Naive thymus-derived CD8-positive, alpha-beta T cell (primary cell): ENCODE results near the gene CELF4. TPM values are rescaled to one million over a fixed set of nuclear protein-coding genes. Genes with fewer than 3 reads are reported as not detected.

Experiments
- ATAC-seq, 2 donors: fragments of 150-1000 bp; cut with Tn5 transposase in 1 of 2; sonication (Bioruptor Pico), chemical (Tn5 transposase) in 1 of 2; 1 replicate in 1 of 2; 2 replicates in 1 of 2; pipeline ENCODE4 v1.10.0; 2021; ENCODE audit warnings: mild to moderate bottlenecking in 2 of 2, moderate library complexity in 2 of 2
- POLR2A ChIA-PET: fragments of 350-600 bp; sonication (Branson Sonifier 250); formaldehyde crosslinking; loops from one replicate; lab custom pipeline; 2021; ENCODE audit warnings: antibody characterized with exemption; lab: Charles Lee
- DNase-seq, 10 donors: peaks; one replicate each; pipeline versions ENCODE4 v3.0.0 to v3.0.0-alpha.2; 2020 to 2022
- H3K27ac Mint-ChIP-seq, 10 donors: one replicate each; pipeline ENCODE4 v1.8.0; 2020 to 2022; ENCODE audit warnings: mild to moderate bottlenecking in 10 of 10, mixed read lengths in 10 of 10, moderate library complexity in 4 of 10, inconsistent platforms in 1 of 10
- H3K27me3 Mint-ChIP-seq, 5 donors: one replicate each; pipeline ENCODE4 v1.8.0; 2021 to 2022; ENCODE audit warnings: mixed read lengths in 5 of 5
- H3K36me3 Mint-ChIP-seq, 3 donors: one replicate each; pipeline ENCODE4 v1.8.0; 2020 to 2022; ENCODE audit warnings: mixed read lengths in 3 of 3, mild to moderate bottlenecking in 2 of 3, inconsistent platforms in 1 of 3
- H3K4me1 Mint-ChIP-seq, 4 donors: one replicate each; pipeline ENCODE4 v1.8.0; 2021 to 2022; ENCODE audit warnings: mixed read lengths in 4 of 4
- H3K4me3 Mint-ChIP-seq, 10 donors: one replicate each; pipeline ENCODE4 v1.8.0; 2020 to 2022; ENCODE audit warnings: mild to moderate bottlenecking in 10 of 10, mixed read lengths in 10 of 10, moderate library complexity in 6 of 10, inconsistent platforms in 1 of 10
- H3K9me3 Mint-ChIP-seq, 9 donors: one replicate each; pipeline ENCODE4 v1.8.0; 2020 to 2022; ENCODE audit warnings: mixed read lengths in 9 of 9, mild to moderate bottlenecking in 3 of 9, inconsistent platforms in 1 of 9, moderate library complexity in 1 of 9
- polyA plus RNA-seq, 3 donors: library from polyadenylated mRNA; unstranded; fragments of 300-500 nt; fragmentation: Illumina TruSeq; gene quantifications; one replicate each; pipeline ENCODE4 v1.2.3, GENCODE V29; 2021
- total RNA-seq, 8 experiments: library from RNA in 2 of 8; stranded (reverse) in 2 of 8; gene quantifications; one replicate each; pipeline ENCODE4 v1.2.3 and lab custom pipeline; 2021 to 2026

CELF4 gene
- total and polyA plus RNA-seq, 5 experiments from 2014 or later: 0.08 to 0.43 TPM; not detected in 3

DNA sequence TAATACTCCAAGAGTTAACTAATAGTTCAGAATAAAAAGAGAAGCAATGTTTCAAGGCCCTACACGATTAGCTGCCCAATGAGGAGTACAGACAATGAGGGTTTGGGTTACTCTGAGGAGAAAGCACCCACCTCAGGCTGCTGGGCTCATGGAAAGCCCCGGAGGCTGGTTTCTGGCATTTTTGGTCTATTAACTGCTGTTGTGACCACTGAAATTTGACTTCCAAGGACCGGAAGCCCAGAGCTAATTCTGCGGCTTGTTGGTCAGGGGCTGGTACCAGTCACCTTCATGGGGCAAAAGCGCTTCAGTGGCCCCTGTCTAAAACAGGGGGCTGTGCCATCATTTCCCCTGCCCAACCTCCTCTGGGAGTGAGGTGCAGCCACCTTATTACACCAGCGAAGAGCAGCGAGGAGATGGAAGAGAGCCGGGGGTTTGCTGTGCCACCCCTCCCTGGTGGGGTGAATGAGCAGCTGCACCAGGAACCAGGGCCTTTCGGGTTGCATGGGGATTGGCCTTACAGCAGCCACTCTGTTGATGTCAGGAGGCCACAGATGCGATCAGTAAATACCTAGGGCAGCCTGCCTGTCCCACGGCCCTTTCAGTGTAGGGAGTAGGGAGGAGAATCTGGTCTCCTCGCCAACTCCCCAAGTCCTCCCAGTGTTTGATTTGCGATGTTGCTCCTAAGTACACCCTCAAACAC, 131.3 kb downstream of the CELF4 start:
- Mint-ChIP-seq H3K27ac (no peak overlapping the region), H3K27me3 (peaks cover 0 to 8% (median 5%) of the 10 kb centered on the region in 5 donors), H3K4me1 (peaks cover 0 to 3% (median under 1%) of the 10 kb centered on the region in 4 donors), H3K9me3 (peaks cover 0 to 2% (median 0%) of the 10 kb centered on the region in 9 donors), H3K4me3 (no peak overlapping the region), H3K36me3 (no peaks in the 10 kb centered on the region)
- DNase-seq: no peak
- ATAC-seq: no peak
- POLR2A ChIA-PET: no interaction called here

- POLR2A ChIA-PET: no interaction called here
- Mint-ChIP-seq H3K9me3 (peaks cover 0 to under 1% (median 0%) of the 10 kb centered on the region in 9 donors), H3K27me3 (peaks cover 0 to 5% (median 0%) of the 10 kb centered on the region in 5 donors), H3K27ac (no peak overlapping the region), H3K4me3 (no peak overlapping the region), H3K36me3 (no peaks in the 10 kb centered on the region), H3K4me1 (peaks cover 0 to 3% (median under 1%) of the 10 kb centered on the region in 4 donors)
- ATAC-seq (no peak), DNase-seq (no peak)
Observed at GRCh38 chr18:37432436-37433195, 133.0 kb downstream of the CELF4 start.

- POLR2A ChIA-PET: no interaction called here
- Mint-ChIP-seq H3K4me1 (peaks cover 0 to 3% (median under 1%) of the 10 kb centered on the region in 4 donors), H3K27me3 (no peaks in the 10 kb centered on the region), H3K9me3 (no peaks in the 10 kb centered on the region), H3K36me3 (no peaks in the 10 kb centered on the region), H3K27ac (no peak overlapping the region), H3K4me3 (no peak overlapping the region)
- DNase-seq (no peak), ATAC-seq (no peak)
Observed at GRCh38 chr18:37430357-37431076, 135.1 kb downstream of the CELF4 start.

DNA sequence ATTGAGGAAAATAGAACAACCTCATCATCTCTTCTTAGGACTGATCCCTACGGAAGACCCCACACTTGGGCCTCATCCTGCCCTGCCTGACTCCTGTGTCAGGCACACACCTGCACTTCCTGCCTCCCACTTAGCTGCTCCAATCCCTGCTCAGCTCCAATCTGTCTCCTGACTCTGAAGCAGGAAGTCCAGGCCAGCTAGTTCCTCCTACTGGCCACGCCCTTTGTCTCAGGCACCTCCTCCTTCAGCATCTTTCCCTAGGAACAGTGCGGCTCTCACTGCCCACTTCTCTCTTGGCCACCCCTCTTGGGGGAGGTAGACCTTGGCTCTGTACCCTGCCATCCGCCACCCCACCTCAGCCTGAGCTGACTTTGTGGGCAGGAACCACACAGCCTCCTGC, 135.8 kb downstream of the CELF4 start:
- no peaks in the 10 kb centered on the region for H3K36me3 Mint-ChIP-seq
- no peak for ATAC-seq
- POLR2A ChIA-PET: no interaction called here
- H3K9me3 Mint-ChIP-seq: no peaks in the 10 kb centered on the region
- no peaks in the 10 kb centered on the region for H3K27me3 Mint-ChIP-seq
- H3K27ac Mint-ChIP-seq: no peak overlapping the region
- H3K4me1 Mint-ChIP-seq: peaks cover 0 to 3% (median 2%) of the 10 kb centered on the region in 4 donors
- H3K4me3 Mint-ChIP-seq: no peak overlapping the region
- no peak for DNase-seq

DNA sequence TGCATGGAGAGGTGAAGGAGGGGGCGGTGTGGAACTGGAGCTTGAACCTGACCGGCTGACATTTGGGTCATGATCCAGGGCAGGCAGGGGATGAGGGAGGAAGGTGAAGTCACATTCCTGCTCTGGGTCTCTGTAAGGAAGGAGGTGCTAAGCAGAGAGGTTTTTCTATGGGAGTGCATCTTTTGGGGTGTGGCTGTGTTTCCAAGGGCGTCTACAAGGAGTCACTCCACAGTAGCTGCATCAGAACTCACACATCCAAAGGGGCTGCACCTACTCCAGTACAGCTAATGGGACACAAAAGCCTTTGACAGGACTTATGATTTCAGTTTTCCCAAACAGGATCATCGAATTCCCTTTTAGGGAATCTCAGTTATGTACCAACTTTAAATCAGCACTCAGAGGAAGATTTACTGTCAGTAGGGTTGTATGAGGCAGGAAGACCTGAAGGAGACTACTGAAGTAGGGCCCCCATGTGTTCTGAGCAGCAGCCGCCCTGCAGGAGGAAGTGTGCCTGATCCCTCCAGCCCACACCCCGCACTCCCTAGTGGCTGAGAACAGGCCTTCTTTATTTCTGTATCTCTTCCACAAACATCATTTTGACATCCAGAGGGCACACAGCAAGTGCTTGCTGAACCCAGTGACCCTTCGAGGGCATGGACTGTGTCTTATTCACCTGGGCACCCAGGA, 137.2 kb downstream of the CELF4 start:
- H3K9me3 Mint-ChIP-seq: no peaks in the 10 kb centered on the region
- POLR2A ChIA-PET: no interaction called here
- no peaks in the 10 kb centered on the region for H3K36me3 Mint-ChIP-seq
- no peak for ATAC-seq
- H3K4me1 Mint-ChIP-seq: peaks cover 0 to 4% (median 2%) of the 10 kb centered on the region in 4 donors
- no peak overlapping the region for H3K4me3 Mint-ChIP-seq
- no peak for DNase-seq
- H3K27me3 Mint-ChIP-seq: peaks cover 0 to 2% (median 0%) of the 10 kb centered on the region in 5 donors
- no peak overlapping the region for H3K27ac Mint-ChIP-seq

DNA sequence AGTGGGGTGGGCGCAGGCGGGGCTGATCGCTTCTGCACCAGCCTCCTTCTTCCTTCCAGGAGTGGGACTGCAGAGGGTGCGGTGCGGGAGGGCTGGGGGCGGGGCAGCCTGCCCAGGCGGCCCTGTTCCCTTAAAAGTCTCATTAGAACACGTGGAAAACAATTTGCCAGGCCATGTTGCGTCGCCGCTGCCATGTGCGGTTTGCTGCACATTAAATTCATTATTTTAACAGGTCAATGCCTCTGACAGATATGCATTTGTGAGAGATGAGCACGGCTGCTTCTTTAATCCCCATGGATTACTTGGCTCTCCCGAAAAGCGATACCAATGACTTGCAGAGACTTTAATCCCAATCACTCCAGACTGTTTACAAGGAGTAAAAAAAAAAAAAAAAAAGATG, 139.0 kb downstream of the CELF4 start:
- no peak overlapping the region for H3K27ac Mint-ChIP-seq
- POLR2A ChIA-PET: no interaction called here
- ATAC-seq (no peak), DNase-seq (no peak)
- no peak overlapping the region for H3K4me3 Mint-ChIP-seq
- peaks cover 0 to 13% (median 0%) of the 10 kb centered on the region in 5 donors for H3K27me3 Mint-ChIP-seq
- H3K36me3 Mint-ChIP-seq: no peaks in the 10 kb centered on the region
- peaks cover 0 to 5% (median under 1%) of the 10 kb centered on the region in 4 donors for H3K4me1 Mint-ChIP-seq
- no peaks in the 10 kb centered on the region for H3K9me3 Mint-ChIP-seq

- H3K9me3 Mint-ChIP-seq: no peaks in the 10 kb centered on the region
- peaks cover 0 to 15% (median 0%) of the 10 kb centered on the region in 5 donors for H3K27me3 Mint-ChIP-seq
- POLR2A ChIA-PET: no interaction called here
- no peaks in the 10 kb centered on the region for H3K36me3 Mint-ChIP-seq
- no peak overlapping the region for H3K4me3 Mint-ChIP-seq
- ATAC-seq (no peak), DNase-seq (no peak)
- no peak overlapping the region for H3K27ac Mint-ChIP-seq
- peaks cover 0 to 5% (median under 1%) of the 10 kb centered on the region in 4 donors for H3K4me1 Mint-ChIP-seq
Observed at GRCh38 chr18:37425222-37425621, 140.4 kb downstream of the CELF4 start.

- peak overlapping the region in 1 of 10 donors; percentile 1 for H3K27ac Mint-ChIP-seq
- peaks cover 0 to 17% (median 0%) of the 10 kb centered on the region in 5 donors for H3K27me3 Mint-ChIP-seq
- ATAC-seq: no peak
- H3K9me3 Mint-ChIP-seq: no peaks in the 10 kb centered on the region
- POLR2A ChIA-PET: no interaction called here
- peaks cover 0 to 5% (median under 1%) of the 10 kb centered on the region in 4 donors for H3K4me1 Mint-ChIP-seq
- DNase-seq: no peak
- no peaks in the 10 kb centered on the region for H3K36me3 Mint-ChIP-seq
- H3K4me3 Mint-ChIP-seq: no peak overlapping the region
Observed at GRCh38 chr18:37424507-37424906, 141.1 kb downstream of the CELF4 start.

DNA sequence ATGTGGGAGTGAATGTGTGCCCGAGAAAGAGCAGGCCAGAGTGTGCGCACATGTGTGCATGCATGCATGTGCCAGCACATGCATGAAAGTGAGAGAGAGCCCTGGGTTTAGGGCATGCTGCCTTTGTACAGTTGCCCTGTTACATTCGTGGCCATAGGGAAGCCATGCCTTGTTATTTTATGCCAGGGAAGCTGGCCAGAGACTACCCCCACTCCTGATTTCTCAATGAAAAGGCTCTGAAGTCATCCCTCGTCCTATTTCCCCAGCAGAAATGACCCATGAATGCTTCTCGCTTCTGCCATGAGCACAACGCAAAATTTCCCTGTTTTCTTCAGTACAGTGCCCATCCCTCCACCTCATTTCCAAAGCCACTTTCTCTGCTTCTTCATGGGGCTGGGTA, 143.0 kb downstream of the CELF4 start:
- no peak overlapping the region for H3K4me3 Mint-ChIP-seq
- POLR2A ChIA-PET: no interaction called here
- H3K4me1 Mint-ChIP-seq: peaks cover 0 to 5% (median under 1%) of the 10 kb centered on the region in 4 donors

GRCh38 chr18:37422116-37422515, 143.5 kb downstream of the CELF4 start:
- H3K4me1 Mint-ChIP-seq: peaks cover 0 to 5% (median under 1%) of the 10 kb centered on the region in 4 donors
- DNase-seq (no peak), ATAC-seq (no peak)
- H3K36me3 Mint-ChIP-seq: no peaks in the 10 kb centered on the region
- POLR2A ChIA-PET: no interaction called here
- no peaks in the 10 kb centered on the region for H3K9me3 Mint-ChIP-seq
- H3K27me3 Mint-ChIP-seq: peaks cover 0 to 26% (median 1%) of the 10 kb centered on the region in 5 donors
- peak overlapping the region in 1 of 10 donors; percentile 72 for H3K27ac Mint-ChIP-seq
- H3K4me3 Mint-ChIP-seq: no peak overlapping the region

More for the DNA sequence above, 143.0 kb downstream of the CELF4 start:
- ATAC-seq: no peak
- no peak for DNase-seq
- Mint-ChIP-seq H3K27ac (no peak overlapping the region), H3K27me3 (peaks cover 0 to 22% (median 1%) of the 10 kb centered on the region in 5 donors), H3K9me3 (no peaks in the 10 kb centered on the region), H3K36me3 (no peaks in the 10 kb centered on the region)

GRCh38 chr18:37421341-37422077, 144.1 kb downstream of the CELF4 start:
- Mint-ChIP-seq H3K4me1 (peaks cover 0 to 5% (median under 1%) of the 10 kb centered on the region in 4 donors), H3K27ac (peak overlapping the region in 1 of 10 donors; percentile 72), H3K4me3 (no peak overlapping the region), H3K9me3 (no peaks in the 10 kb centered on the region), H3K27me3 (peaks cover 0 to 32% (median 4%) of the 10 kb centered on the region in 5 donors), H3K36me3 (no peaks in the 10 kb centered on the region)
- DNase-seq (no peak), ATAC-seq (no peak)
- POLR2A ChIA-PET: no interaction called here
